Central memory CD4-positive, alpha-beta T cell (primary cell): Measurements from ENCODE around the gene C19orf67.
A peak's percentile ranks its signal among the peaks of the same experiment; 100 is the strongest.

Source experiments
- DNase-seq: peaks from one replicate; pipeline ENCODE4 v3.0.0; 2022
- total RNA-seq, 3 experiments: gene quantifications; one replicate each; lab custom pipeline; 2026; lab: John Stamatoyannopoulos, UW

The C19orf67 gene
- 0.18 to 0.33 (median 0.19) reads per million in 3 experiments for total RNA-seq

DNA sequence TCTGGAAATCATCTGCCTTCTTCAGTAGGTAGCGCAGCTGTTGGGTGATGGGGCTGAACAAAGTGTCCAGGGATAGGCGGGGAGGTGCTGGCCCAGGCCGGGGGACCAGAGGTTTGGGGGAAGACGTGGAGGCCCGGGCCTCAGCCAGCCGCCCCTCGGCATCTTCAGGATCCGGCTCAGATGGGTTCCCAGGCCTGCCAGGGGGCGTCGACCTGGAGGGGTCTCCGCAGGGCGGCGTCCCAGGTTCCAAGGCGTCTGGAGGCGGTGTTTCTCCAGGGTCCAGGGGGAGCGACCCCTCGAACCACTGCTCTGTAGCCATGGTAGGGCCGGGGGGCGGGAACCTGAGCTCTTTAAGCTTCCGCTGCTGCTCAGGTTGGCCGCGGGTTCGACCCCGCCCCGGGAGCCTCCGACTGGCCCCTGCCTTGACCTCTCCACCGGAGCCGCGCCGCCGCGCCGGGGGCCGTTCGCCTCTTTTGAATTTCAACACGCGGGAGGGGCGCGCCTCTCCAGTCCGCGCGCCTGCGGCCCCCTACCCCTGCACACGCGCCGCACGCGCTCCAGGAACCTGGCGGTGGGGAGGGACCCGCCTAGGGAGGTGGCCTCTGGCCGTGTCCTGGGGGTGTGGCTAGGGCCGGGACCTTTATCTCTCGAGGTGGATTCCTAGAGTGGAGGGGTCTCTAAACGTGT lies at the start of gene C19orf67:
Gene C19orf67 (minus strand): TSS at position 475 of the 687 bp plus-strand sequence. CDS start 156 bp downstream, at position 319.
- no peak for DNase-seq

DNA sequence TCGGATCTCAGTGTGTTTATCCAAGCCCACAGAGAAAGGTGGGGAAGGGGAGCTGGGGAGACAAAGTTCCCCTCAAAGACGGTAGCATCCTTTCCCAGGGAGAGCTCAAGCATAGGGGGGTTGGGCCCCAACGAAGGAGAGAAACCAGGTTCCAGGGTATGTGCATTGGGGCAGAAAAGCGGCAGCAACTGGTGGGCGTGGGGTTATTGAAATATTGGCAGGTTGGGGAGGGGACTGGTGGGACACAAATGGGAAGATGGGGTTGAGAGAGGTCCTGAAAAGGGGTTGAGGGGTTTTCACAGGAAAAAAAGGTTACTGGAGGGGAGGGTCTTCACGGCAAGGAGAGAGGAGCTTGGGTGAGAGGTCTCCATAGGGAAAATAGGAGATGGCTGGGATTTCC lies 49.8 kb upstream of the C19orf67 start:
- DNase-seq: no peak

DNA sequence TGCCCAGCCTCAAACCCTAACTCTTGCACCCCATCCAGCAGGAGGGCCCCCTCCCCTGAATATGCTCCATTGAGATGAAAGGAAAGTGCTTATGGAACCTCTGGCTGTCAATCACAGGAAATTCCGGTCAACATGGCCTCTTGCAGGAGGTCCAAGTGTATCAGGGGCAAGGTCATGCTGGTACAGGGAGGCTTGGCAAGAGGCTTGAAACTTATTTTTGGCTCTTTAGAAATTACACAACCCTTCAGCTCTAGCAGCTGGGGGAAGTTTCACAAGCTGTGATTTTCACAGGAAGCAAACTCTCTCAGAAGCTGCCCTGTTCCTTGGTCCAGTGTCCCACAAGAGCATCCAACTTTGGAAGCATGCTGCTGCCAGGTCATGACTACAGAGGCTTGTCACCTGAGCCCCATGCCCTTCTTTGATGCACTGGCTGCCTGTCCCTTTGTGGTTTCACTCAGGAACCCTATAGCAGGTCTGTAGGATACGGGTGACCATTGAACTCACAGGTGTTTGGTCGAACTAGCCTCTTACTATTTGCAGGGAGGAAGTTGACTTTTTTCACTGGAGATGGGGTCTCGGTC lies 42.4 kb upstream of the C19orf67 start:
- no peak for DNase-seq

DNA sequence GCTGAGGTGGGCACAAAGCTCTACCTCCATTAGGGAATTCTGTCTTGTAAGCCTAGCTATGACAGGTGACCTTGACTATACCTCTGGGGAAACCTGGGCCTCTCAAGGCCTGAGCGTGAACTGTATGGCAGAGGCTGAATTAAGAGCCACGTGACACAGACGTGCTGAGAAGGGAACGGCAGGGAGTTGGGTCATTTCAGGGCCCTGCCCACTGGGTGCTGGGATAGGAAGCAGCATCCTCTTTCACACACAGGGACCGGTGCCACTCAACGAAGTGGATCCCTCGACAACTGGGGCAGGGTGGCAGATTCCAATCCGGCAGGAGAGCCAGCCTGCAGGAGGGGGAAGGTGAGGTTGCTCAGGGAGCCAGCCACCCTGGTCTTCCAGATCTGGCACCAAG lies 41.6 kb upstream of the C19orf67 start:
- no peak for DNase-seq

DNA sequence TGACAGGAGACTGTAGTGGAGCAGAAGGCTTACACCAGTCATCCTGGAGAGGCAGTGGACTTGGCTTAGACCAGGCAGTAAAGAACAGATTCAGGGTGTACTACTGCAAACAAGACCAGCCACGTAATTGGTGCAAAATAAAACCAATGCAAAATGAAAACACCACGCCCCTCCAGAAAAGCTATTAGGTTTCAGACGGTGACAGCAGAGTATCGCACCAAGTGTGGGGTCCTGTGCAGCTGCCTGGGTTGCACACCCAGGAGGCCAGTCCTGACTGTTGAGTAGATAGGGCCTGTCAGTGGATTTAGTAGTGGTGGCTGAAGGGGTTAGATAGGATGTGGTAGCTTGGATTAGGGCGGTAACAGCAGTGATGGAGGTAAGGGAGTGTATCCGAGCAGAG lies 37.3 kb upstream of the C19orf67 start:
- DNase-seq: no peak

DNA sequence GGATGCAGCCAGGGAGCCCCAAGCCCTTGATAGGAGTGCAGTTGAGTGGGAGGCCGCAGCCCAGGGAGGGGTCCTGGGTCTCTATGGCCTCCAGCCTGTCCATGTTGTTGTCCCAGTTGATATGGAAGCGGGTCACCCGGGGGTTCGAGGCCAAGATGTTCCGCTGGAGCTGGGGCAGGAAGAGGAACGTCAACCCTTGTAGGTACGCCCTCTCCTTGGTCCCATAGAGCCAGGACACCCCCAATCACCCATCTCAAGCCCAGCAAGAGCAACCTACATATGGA lies 34.9 kb upstream of the C19orf67 start:
- DNase-seq: no peak

DNA sequence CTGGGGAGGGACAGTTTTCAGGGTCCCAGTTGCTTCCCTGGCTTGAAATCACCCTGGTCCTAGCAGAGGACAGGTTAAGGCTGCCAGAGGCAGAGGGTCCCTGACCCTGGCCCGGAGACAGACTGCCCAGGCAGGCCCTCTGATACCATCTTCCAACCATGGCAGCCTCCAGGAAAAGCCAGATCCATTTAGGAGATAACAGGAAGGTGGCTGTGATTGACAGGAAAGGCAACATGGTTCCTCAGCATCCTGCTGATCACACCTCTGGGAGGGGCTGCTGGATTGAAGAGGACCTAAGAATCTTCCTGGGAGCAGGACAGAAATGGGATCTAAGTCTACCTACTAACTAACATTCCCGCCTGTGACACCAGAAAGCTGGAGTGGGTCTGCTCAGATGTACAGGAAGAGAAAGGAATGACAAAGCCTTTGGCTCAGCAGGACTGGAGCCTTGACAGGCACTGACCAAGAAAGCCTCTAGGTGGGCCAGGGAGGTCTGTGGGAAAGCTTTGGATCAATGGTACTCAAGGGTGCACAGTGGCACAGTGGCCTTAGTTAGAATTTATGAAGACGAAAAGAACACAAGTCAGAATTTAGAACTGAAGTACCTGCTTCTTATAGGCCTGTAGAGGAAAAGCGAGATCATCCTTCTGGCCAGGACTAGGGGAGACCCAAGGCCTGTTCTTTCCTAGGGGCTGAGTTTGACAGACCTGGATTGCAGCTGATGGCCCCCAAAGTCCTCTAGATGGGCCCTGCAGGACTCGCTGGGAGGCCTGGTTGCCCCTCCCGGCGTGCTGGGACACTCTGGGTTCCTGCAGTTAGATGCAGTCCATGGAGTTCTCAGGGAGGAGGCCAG lies 34.3 kb upstream of the C19orf67 start:
- DNase-seq: no peak

DNA sequence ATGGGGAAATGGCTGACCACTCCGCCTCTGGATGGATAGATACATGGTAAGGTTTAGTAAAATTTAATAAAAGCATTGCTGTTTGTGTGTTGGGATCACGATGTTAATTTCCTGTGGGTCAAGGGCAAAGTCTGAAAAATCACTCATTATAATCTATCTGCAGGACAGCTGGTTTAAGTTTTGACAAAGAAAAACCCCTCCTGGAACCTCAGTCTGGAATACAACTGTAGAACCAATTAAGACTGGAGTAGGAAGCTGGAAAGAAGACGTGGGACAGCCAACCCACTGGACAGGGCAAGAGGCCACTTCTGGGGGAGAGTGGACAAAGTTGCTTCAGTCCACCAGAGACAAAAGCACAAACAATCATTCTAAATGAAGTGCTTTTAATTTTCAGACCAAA lies 33.6 kb upstream of the C19orf67 start:
- DNase-seq: no peak

DNA sequence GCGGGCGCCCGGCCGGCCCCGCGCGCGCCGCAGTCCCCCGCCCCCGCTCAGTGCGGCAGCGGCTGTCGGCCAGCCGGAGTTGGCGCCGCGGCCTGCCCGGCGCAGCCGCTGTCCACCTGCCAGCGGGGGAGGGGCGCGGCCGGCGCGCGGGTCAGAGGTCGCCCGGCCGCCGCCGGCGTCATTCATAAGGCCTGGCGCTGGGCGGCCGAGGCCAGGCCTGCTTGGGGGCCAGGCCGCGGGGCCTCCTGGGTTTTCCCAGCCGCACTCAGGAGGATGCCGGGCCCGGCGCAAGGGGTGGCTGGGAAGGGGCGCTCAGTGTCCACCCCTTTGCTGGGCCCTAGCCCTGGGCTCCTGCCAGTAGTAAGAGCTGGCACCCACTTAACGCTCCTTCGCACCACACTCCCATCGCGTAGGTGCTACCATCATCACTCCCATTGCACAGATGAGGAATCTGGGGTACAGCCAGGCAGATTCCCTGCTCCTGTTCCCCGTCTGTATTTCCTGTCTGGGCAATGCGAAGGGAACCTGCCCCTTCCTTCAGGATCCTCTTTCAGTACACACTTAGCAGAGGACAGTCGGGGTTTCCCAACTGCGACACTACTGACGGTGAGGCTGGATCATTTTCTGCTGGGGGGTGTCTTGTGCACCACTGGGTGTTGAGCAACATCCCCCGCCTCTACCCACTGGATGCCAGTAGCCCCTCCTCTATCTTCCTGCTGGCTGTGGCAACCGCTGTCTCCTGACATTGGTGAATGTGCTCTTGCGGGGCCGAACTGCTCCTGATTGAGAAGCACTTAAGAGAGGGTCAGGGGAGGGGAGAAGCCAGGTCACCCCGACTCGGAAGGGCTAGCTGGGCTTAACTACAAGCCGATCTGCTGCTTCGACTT lies 32.8 kb upstream of the C19orf67 start:
- DNase-seq: peak; percentile 57

DNA sequence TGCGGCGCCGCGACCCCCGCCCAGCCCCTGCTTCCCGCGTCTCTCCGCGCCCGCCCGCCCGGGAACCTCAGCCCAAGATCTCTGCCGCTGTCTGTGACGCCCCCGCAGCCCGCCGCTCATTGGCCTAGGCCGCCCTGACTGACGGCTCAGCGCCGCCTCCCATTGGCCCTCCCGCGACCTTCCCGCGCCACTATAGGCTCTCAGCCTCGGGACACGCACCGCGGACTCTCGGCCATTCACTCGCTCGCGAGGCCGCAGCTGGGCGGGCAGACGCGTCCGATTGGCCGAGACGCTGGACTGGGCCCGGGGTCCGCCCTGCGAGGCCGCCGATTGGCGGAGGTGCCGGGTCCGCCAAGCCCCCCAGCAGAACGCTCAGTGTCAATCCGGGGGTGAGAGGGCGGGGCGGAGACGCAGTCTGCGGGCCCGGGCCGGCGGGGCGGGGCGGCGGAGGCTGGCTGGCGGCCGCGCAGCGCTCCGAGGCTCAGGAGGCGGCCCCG lies 32.1 kb upstream of the C19orf67 start, which contains the start of gene PRKACA:
Gene PRKACA (minus strand): TSS at position 95 of the 497 bp plus-strand sequence. CDS start 215 bp downstream, outside the sequence.
- DNase-seq: peak; percentile 99

DNA sequence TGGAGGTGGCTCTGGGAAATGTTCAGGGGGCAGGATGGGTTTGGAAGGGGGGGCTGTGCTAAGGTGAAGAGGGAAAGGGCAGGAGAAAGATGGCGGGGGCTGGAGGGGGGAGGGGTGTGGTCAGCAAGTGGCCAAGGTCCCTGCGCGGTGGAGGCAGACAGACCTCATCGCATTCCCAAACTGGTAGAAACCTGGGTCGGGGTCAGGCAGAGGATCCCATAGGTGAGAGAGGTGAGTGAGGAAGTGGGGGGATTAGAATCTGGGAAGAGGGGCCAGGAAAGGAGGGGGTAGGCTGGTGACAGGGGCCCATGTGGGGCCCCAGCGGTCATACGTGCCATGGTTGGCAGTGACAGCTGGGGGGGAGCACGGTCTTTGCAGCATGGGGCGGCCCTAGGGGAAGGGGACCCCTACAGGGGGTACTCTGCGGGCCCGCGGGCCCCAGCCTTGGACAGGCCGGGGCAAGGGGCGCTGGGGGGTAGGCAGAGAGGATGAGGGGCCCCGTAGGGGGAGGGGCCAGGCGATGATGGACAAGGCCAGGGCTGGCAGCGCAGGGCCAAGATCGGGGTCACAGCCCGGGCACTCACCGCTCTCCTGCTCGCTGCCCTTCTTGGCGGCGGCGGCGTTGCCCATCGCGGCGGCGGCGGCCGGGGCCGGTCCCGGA lies 31.5 kb upstream of the C19orf67 start:
- DNase-seq: peak; percentile 12

DNA sequence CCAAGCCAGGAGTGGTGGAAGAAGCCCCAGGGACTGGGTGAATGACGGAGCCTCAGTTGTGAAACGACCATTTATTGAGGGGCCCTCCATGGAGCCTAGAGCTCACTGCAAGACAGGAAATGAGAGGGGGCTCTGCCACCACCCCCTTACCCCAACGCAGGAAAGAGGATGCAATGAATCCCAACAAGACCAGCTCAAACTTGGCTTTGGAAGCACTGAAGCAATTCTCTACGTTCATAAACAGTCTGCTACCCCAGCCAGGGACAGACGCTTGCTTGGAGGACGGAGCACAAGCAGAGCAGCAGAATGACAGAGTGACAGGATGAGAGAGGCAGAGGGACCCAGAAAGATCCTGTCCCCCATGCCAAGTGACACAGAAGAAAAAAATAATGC lies 30.9 kb upstream of the C19orf67 start:
- DNase-seq: no peak

DNA sequence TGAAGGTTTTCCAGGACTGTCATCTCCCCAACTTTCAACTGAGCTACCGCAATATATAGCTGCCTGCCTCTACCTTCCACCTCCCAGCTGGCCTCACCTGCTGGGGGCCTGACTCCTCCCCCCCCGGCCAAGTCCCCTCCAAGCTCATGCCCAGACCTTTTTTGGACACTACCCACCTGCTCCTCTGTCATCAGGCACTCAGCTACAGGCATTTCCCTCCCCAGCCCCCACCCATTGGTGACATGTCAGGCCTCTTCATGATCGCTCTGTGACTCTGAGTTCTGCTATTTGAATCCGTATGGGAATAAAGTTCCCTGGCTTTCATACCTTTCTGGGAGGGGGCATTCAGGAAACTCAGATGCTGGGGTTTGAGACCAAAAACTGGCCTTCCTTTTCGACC lies 30.2 kb upstream of the C19orf67 start:
- DNase-seq: no peak

DNA sequence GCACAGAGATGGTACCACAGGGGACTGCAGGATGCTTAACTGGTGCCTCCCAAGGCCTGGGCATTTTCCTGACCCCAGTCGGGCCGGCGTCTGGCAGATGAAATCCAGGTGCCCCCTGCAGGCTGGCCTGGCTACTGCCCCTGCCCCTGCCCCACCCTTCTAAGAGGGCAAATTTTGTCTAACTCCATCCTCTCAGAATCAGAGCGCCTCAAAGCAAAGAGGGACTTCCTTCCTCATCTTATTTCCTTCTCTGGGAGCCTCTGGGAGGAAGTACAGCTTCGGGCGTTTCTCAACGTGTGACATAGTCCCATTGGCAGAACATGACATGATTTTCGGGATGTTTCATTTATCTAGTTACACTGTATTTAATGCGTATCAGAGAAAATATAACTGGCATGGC lies 29.3 kb upstream of the C19orf67 start:
- peak; percentile 22 for DNase-seq

DNA sequence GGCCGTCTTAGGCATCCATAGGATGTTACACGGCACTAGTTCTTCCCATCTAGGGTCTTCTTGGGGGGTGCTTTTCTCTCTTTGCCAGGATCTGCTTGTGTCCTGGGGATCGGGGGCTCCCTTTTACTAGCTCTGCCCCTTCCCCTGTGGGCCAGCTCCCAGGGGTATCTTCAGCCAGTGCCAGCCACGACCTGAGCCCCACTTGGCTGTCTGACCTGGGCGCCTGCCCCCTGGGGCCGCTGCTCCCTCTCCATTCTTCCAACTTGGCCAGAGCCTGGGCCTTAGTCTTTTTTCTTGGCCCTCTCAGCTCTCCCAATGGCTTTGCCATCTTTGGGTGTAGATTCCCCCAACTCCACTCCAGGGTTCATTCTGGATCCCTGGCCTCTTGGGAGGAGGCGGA lies 28.9 kb upstream of the C19orf67 start:
- DNase-seq: no peak

DNA sequence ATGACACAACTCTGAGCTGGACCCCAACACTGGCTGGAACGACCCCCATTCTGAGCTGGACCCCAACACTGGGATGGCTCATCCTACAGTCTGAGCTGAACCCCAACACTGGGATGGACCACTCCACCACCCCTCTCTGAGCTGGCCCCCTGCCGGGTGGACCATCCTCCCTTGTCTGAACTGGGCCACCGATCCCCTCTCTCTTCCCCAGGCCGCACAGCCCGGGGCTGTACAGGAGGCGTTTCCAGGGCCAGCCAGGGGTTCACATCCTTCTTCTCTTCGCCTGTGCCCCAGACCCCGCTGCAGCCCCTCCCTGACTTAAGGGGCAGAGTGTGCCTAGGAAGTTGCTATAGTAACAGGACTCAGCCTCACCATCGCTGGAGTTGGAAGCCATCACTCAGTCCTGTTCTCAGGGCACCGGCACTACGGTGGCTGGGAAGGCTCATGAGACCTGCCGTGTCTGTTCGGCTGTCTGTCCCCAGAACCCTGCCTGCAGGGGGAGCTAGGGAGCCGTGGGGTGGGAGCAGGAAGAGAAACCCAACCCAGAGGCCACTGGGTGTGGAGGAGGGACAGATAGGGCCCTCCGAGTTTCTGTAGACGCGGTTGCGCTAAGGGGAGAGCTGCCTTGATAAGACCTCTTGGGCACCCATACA lies 28.3 kb upstream of the C19orf67 start:
- peak; percentile 27 for DNase-seq

DNA sequence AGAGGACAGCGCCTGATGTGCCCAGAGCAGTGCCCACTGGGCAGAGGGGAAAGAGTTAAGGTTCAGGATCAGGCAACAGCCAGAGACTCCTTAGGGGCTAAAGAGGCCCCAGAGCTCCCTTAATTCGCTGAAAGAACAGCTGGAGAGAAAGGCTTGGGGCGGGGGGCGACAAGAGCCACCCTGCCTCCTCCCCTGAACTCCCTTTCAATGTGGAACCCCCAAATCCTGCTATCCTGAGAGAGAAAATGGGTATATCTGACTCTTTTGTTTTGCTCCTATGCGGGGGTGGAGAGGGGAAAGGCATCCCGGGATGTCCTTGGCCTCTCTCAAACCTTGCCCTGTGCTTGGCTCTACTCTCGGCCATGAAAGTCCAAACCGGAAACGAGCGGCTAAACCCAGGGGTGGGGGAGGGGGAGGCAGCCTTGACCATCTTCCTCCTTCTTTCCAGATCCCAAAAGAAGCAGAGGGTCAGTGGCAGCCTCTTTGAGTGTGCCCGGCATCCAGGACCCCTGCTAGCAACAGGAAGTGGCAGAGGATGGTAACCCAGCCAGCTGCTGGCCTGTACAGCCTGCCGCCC lies 27.3 kb upstream of the C19orf67 start:
- DNase-seq: no peak

DNA sequence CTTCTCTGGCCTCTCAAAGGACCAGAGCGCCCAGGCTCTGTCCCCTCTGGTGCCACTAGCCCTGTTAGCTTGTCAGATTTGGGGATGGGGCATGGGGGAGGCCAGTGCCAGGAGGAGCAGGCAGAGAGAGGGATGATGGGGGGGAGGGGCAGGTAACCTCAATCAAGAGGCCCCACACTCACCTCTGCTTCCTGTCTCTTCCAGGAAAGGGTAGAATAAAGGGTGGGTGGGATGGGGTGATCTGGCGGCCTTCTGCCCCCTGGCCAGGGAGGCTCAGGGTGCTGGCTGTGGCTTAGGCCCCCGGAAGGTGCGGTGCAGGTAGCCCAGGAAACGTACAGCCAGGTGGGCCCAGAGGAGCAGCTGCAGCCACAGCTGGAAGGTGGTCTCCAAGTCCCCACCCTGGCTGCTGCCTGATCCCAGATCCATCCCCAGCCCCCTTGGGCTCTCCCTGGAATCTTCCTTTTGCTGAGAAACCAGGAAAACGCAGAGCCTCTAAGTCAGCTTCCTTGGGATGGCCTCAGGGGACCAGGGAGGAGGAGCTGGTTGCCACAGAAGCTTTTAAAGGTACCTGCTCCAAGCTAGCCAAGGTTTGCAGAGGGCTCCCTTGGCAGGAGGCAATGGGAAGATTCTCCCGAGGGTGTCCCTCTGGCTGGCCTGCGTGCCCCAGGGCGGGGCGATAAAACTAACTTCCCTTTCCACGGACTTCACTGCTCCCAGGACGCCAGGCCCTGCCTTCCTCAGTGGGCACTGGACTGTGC lies 26.6 kb upstream of the C19orf67 start:
- no peak for DNase-seq

DNA sequence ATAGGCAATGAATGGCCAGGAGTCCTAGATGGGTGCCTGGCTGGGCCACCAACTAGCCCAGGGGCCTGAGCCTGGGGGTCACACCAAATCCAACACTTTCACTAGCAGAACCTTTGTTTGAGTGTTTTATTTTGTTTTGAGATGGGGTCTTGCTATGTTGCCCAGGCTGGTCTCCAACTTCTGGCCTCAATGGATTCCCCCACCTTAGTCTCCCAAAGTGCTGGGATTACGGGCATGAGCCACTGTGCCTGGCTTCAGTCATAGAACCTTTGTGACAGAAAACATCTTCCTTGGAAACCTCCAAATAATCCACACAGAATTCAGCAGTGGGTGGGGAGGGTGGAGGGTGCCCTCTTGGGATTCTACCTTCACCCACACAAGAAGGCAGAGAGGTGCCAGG lies 25.9 kb upstream of the C19orf67 start:
- no peak for DNase-seq

DNA sequence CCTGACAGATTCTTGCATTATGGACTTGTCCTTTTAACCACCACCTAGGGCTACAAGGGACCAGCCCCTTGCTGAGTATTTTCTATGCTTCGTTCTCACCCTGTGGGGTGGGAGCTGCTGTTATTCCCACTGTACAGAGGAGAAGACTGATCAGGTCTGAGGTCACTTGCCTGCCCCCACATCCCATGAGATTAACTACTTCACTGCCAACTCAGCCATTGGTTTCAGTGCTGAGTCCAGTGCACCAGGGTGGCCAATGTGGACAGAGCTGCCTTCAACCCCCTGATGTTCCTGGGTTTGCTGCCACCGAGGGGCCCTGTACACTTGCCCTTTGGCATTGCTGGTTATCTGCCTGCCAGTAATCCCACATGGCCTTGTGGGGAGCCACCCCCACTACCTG lies 25.1 kb upstream of the C19orf67 start:
- no peak for DNase-seq
